GM12864 (cell line): Measurements from ENCODE around the gene CLEC4M.
A peak's percentile ranks its signal among the peaks of the same experiment; 100 is the strongest.

Experiments
- DNase-seq: peaks from one replicate; pipeline ENCODE4 v3.0.0-alpha.2; 2011; ENCODE audit warnings: low read depth
- H3K4me3 ChIP-seq: 2 replicates; pipeline ENCODE4 v1.5.1; 2011; ENCODE audit warnings: mild to moderate bottlenecking, low read depth, low read length, control low read depth
- CTCF ChIP-seq: IDR thresholded peaks from 2 replicates; pipeline ENCODE4 v1.5.1; 2011; ENCODE audit warnings: low read depth, mild to moderate bottlenecking, moderate library complexity, low read length, control low read depth, inconsistent platforms; ENCODE audit errors: missing control alignments

The CLEC4M gene

GRCh38 chr19:7739801-7740681 lies 23.0 kb upstream of the CLEC4M start:
- no peak for TF ChIP-seq CTCF
- H3K4me3 ChIP-seq, result no peak overlapping the region
- DNase-seq, result no peak

GRCh38 chr19:7740682-7741054 lies 22.4 kb upstream of the CLEC4M start:
- no peak for TF ChIP-seq CTCF
- no peak overlapping the region for H3K4me3 ChIP-seq
- no peak for DNase-seq

- no peak for TF ChIP-seq CTCF
- no peak overlapping the region for H3K4me3 ChIP-seq
- no peak for DNase-seq
These were observed 20.5 kb upstream of the CLEC4M start for GRCh38 chr19:7742575-7742974.

- DNase-seq, result no peak
- no peak for TF ChIP-seq CTCF
These were observed 20.1 kb upstream of the CLEC4M start for GRCh38 chr19:7742991-7743390.

GRCh38 chr19:7743425-7743841 lies 19.6 kb upstream of the CLEC4M start:
- DNase-seq, result peak; percentile 59
- no peak overlapping the region for H3K4me3 ChIP-seq
- TF ChIP-seq CTCF, result no peak

More at GRCh38 chr19:7742991-7743390, 20.1 kb upstream of the CLEC4M start:
- no peak overlapping the region for H3K4me3 ChIP-seq

- TF ChIP-seq CTCF, result no peak
- no peak for DNase-seq
- no peak overlapping the region for H3K4me3 ChIP-seq
These were observed 18.8 kb upstream of the CLEC4M start for GRCh38 chr19:7744199-7744786.
